RCC 7860 (cell line): ENCODE data around the gene CELF2.

Experiments
- DNase-seq: peaks from one replicate; pipeline ENCODE4 v3.0.0-alpha.2; 2015; ENCODE audit warnings: low spot score
- FAIRE-seq: peaks from 2 replicates; lab custom pipeline; 2012; peaks lifted over from hg19 to GRCh38; lab: Jason Lieb, UNC

CELF2 gene

DNA sequence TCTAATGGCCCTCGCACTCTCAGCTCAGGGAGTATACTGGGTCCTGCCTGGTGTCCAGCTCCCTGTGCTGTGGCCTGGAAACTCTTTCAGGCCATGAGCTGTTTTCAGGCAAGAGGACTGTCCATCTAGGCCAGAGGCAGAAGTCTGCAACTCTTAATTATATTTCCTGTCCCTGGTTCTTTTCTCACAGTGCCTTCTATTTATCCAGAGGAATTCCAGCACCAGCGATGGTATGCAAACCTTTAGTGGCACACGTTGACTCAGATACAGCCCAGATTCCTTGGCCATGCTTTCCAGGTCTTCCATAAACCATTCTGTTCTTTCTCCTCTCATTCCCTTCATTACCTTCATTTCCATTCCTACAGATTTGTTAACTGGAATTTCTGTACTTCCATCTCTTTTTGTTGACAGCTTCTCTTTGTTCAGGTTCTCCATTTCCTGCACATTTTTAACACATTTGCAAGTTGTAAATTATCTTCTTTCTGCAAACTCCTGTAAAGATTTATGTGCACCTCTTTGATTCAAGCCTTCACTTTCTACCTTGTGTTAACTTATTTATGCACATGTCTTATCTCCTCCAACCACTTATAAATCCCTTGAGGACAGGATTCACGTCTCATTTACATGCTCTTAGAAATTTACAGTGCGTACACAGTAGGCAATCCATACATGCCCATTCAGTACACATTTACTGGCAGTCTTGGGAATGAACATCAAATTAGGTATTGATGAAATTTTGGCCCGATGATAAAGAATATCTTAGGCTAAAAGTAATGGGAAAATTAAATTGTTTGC lies 172.1 kb downstream of the CELF2 start:
- no peak for FAIRE-seq
- no peak for DNase-seq

- DNase-seq (no peak), FAIRE-seq (no peak)
These were observed 173.5 kb downstream of the CELF2 start for GRCh38 chr10:11191190-11191589.

DNA sequence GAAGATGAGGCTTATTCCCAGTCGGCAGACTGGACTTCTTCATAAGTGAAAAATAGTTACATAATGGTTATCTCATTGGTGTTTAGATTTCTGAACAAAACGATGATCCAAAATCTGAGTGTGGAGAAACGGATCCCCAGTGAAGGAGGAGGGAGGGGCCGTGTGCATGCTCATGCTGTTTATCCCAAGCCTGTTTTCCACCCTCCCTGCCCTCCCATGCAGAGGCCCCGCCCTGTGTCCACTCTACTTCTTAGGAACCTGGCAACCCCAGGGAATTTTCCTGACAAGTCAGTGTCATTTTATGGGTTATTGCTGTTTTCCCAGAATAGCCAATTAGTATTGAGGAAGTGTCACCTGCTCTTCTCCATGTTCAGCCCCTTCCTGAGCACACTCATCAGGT lies 174.0 kb downstream of the CELF2 start:
- no peak for FAIRE-seq

GRCh38 chr10:11192304-11193000 lies 174.8 kb downstream of the CELF2 start:
- DNase-seq, result no peak
- FAIRE-seq, result no peak

More for the DNA sequence above, 174.0 kb downstream of the CELF2 start:
- no peak for DNase-seq

DNA sequence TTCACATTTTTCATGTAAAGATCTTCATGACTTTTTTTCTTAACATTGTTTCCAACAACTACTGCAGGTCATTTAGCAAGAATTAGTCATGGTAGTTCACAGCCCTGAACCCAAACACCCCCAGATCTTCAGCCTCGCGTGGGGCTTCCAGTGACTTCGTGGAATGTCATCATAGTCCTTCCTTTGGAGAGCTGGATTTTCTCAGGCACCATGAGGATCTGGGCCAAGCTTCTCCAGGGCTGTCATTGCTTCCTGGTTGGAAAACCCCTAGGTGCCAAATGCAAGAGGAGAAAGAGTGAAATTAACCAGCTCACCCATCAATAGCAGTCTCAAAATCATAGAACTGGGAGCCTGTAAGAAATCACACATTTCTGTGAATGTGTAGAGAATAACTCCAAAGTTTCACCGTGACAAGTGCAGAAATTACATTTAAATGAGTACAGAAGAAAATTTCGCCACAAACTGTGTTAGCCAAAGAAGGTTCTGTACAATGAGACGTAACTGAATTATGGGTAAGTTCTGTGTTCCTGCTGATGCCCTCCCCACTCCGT lies 175.4 kb downstream of the CELF2 start:
- FAIRE-seq, result no peak

GRCh38 chr10:11194859-11195586 lies 177.4 kb downstream of the CELF2 start:
- no peak for FAIRE-seq
- DNase-seq, result no peak

More for the DNA sequence above, 175.4 kb downstream of the CELF2 start:
- DNase-seq, result no peak

DNA sequence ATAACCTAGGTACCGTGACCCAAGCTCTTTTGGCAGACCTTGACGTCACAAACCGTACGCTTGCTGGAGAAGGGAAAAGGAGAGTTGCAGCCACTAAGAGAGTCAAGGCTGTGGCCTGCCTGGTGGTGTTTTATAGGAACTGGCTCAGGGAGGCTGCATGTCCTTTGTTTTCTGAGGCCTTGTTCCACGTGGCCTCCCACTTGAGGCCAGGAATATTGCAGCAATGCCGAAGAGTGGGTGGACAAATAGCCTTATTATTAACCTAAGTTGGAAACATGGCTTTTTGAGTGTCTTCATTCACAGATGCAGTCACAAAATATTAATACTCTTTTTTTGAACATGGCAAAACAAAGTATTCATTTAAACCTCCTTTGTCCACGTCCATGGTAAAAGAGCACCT lies 178.0 kb downstream of the CELF2 start:
- DNase-seq, result no peak
- no peak for FAIRE-seq

GRCh38 chr10:11197266-11197712 lies 179.6 kb downstream of the CELF2 start:
- FAIRE-seq, result no peak

DNA sequence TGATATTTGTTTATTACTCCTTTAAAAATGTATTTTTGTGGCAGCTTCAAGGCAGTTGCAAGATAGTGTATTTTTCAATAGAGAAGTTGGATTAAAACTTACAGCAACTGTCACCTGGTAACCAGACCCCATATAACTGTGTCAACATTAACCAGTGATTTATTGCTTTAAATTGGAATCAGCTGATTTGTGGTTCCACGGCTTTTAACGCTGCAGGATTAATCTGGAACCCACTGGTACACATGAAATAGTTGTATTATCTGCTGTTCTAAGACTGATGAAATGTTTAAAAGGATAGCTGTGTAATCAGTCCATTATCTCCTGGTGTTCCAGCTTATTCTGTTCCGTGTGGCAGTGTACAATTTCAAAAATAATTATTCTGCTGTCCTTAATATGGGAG lies 180.2 kb downstream of the CELF2 start:
- DNase-seq, result no peak
- no peak for FAIRE-seq

More at GRCh38 chr10:11197266-11197712, 179.6 kb downstream of the CELF2 start:
- DNase-seq, result no peak

- no peak for FAIRE-seq
- no peak for DNase-seq
These were observed 184.2 kb downstream of the CELF2 start for GRCh38 chr10:11201911-11202310.

DNA sequence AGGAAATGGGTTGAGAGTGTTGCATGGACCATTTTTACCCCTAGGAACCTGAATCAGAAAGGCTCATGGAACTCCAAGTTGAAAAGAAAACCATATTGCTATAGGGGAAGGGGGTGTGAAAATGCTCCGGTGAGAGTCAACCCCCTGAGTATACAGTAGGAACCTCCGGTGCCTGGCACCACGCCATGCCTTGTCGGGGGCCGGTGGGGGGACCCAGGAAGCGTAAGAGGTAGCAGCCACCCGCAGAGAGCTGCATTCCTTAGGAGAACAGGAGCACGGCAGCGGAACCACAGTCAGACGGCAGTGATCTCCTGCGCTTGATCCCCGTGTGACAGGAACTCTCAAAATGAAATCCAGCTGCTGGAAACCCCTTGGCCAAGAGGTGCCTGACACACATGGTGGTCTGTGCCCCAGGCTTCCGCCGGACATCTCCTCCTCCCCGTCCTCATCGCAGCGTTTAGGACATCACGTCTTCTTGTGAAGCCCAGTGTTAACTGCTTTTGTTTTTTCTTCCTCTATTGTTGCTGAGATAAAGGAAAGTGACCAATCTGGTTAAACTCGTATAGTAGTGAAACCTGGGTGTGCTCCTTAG lies 186.8 kb downstream of the CELF2 start:
- no peak for FAIRE-seq
- no peak for DNase-seq

- no peak for FAIRE-seq
These were observed 187.5 kb downstream of the CELF2 start for GRCh38 chr10:11205030-11205772.

GRCh38 chr10:11206676-11207559 lies 189.2 kb downstream of the CELF2 start:
- DNase-seq, result no peak
- FAIRE-seq, result no peak

More at GRCh38 chr10:11205030-11205772, 187.5 kb downstream of the CELF2 start:
- DNase-seq, result no peak

- DNase-seq (no peak), FAIRE-seq (no peak)
These were observed 189.8 kb downstream of the CELF2 start for GRCh38 chr10:11207560-11207844.

GRCh38 chr10:11208243-11208642 lies 190.6 kb downstream of the CELF2 start:
- DNase-seq, result no peak
- no peak for FAIRE-seq

DNA sequence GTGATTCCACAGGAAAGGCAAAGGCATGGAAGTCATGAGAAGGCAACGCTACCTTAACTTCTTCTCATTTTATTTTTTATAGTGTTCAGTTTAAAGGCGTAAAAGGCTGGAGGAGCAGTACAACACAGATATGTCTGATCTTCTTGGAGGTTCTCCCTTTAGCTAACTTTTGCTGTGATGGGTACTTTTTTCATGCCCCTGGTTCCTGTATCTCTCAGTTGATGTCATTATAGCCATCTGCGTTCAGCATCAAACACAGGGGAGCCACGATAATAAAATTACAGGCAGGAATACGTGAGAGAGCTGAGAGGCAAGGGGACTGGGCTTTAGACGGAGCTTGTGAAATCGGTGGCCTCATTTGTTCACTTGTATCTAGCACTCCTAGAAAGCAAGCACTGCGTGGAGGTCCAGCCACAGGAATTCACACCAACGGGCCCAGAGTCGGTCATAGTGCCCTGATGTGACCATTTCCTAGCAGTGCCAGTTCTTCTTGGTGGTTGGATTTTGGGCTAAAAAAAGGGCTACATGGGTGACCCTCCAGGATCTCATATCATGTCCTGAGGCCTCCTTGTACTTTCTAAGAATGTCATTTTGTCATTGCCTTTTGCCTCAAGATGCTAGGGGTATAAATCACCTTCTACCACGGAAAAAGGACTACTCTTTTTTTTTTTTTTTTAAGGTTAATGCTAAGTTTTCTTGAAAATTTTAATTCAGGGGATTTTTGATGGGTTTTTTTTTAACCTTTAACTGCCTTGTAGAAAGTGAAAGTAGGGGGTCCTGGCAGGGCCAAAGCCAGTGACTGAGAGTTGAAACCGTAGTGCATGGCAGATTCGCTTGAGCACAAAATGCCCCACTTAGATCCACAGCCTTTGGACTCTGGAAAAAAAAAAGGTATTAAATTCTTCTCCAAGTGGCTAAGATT lies 191.5 kb downstream of the CELF2 start:
- FAIRE-seq (no peak), DNase-seq (no peak)

DNA sequence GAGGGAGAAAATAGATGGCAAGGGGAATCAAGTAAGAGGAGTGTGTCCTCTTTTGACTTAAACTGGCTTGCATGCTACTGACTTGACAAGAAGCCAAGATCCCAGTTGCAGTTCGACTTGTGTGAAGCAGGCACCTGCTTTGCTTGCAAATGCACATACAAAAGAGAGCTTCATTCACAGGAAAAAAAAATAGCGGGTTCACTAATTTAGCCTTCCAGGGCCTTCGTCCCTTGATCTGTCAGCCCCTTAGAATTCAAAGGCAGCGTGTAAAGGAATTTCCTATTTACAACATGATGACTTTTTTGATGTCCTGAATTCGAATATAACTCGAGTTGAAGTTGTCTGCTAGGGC lies 192.1 kb downstream of the CELF2 start:
- FAIRE-seq, result no peak
- DNase-seq, result no peak

DNA sequence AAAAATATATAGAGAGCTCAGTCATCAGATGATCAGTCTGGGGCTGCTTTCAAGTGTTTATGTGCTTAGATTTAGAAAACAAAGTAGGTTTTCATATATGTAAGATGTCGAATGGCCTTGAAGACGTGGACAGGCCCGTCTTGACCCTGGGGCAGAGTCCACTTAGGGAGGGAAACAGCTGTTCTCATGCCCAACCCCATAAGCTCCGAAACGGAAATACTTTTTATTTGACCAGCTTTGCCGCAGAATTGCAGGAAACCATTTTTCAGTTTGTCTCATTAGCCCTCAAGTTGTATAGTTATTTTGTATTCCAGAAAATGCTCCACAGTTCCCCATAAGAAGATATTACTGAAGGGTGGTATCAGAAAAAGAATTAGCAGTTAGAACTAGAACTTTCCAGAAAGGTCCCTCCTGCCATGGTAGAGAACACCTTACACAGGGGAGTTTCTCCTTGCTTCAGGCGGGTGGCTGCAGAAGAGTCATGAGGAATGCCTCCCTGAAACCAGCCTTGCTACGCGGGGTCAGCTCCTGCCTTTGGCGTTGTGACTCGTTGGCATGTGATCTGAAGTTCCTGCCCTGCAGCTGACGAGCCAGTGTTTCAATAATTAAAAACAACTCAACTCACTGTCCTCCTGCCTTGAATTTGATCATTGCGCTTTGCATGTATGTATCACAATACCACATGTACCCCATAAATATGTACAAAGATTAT lies 192.7 kb downstream of the CELF2 start:
- DNase-seq, result no peak
- no peak for FAIRE-seq
